VCaP (cell line): ENCODE results near the gene CLPSL1.

Experiments
- H3K27ac ChIP-seq: fragments of 450-650 bp; 2 replicates; pipeline ENCODE4 v1.5.1; 2017
- TF ChIP-seq, protein P1 (sequence below): fragments of 450-650 bp; conservative IDR thresholded peaks from 2 replicates; pipeline ENCODE4 v1.5.1; 2017; ENCODE audit warnings: mild to moderate bottlenecking, moderate library complexity

Gene CLPSL1

DNA sequence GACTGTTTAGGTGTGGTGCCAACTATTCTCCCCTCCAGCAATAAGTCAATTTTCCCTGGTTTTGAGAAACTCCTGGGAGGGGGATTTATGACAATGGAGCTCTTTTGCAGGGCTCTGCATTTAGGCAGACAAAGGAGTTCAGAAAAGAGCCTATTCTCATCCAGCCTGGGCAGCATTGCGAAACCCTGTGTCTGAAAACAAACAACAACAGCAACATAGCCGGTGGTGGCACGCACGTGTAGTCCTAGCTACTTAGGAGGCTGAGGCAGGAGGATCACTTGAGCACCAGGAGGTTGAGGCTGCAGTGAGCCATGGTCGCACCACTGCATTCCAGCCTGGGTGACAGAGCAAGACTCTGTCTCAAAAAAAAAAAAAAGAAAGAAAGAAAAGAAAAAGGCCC, 9.9 kb downstream of the CLPSL1 start:
- TF ChIP-seq, protein P1, sequence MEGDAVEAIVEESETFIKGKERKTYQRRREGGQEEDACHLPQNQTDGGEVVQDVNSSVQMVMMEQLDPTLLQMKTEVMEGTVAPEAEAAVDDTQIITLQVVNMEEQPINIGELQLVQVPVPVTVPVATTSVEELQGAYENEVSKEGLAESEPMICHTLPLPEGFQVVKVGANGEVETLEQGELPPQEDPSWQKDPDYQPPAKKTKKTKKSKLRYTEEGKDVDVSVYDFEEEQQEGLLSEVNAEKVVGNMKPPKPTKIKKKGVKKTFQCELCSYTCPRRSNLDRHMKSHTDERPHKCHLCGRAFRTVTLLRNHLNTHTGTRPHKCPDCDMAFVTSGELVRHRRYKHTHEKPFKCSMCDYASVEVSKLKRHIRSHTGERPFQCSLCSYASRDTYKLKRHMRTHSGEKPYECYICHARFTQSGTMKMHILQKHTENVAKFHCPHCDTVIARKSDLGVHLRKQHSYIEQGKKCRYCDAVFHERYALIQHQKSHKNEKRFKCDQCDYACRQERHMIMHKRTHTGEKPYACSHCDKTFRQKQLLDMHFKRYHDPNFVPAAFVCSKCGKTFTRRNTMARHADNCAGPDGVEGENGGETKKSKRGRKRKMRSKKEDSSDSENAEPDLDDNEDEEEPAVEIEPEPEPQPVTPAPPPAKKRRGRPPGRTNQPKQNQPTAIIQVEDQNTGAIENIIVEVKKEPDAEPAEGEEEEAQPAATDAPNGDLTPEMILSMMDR: no peak
- H3K27ac ChIP-seq: no peak overlapping the region

DNA sequence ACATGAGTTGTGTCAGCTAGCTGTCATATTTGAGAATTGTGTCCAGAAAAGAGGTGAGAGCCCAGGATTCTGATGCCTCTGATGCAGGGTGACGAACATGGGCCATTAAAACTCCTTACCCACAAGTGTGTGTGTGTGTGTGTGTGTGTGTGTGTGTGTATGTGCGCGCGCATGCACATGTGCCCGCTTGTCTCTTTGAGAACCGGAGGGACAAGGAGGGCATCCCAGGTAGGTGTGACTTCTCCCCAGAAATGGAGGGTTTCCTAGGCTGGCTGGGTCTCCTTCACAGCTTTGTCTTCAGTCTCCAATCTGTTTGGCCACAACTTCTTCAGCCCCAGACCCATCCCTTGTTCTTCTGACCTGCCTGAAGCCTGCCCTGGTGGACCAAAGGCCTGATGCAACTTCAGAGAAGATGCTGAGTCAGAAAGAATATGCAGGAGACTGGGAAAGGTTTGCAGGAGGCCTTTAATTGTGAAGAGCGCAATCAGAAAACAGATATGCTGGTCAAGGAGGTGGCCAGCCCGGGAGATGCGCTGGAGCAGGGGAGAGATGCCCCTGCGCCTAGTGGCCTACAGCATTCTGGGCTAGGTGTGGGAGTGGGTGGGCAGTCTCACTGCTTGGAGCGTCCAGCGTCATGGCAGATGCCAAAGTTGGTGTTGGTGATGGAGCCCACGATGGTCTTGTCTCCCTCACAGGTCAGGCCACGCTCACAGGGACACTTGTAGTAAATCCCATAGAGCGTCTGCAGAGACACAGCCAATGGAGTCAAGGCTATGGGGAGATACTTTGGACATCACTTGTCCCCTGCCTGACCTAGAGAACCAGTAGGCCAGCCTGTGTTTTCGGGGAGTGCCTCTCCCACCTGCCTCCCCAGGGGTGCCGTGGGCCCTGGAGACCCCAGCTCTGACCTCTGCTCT, 14.0 kb downstream of the CLPSL1 start:
- H3K27ac ChIP-seq: no peak overlapping the region
- TF ChIP-seq, protein P1: no peak

DNA sequence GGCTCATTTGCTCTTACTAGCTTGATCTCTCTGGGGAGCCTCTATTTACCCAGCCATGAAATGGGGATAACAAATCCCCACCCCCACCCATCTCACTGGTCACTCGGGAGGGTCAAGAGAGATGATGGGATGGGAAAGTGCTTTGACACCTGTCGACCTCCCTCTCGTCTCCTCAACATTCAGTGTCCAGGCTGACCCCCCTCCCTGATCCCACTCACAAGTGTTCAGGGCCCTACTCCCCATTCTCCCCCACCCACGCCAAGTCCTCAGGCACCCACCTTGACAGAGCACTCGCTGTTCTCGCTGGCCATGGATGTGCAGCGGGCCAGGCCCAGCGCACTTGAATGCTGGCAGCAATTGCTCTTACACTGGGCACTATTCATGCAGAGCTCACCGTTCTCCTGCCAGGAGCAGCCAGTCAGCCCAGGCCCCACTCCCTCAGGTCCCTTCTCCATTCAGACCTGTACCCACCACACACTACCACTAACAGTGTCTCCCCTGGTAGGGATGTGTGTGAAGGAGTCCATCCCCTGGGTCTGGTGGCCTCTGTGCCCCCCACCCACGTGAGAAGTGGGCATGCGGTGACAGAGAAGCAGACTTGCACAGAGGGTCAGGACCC, 14.7 kb downstream of the CLPSL1 start:
- H3K27ac ChIP-seq: no peak overlapping the region

DNA sequence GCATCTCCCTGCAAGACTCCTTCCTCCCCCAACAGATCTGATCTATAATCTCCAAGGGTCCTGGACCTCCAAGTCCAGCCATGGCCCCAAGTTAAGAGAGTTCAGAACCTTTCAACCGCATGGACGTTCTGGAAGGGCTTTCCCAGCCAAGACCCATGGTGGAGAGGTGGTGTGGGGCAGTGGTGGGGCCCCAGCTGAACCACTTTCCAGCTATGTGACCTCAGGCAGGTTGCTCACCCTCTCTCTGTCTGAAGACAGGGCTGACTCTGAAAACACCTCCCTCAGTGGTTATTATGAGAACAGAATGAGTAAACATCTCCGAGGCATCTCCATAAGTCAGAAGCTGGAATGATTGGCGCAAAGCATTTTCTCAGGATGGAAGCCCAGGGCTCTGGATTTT, 15.4 kb downstream of the CLPSL1 start:
- H3K27ac ChIP-seq: no peak overlapping the region
- TF ChIP-seq, protein P1: no peak

More for the DNA sequence above, 14.7 kb downstream of the CLPSL1 start:
- TF ChIP-seq, protein P1: no peak

DNA sequence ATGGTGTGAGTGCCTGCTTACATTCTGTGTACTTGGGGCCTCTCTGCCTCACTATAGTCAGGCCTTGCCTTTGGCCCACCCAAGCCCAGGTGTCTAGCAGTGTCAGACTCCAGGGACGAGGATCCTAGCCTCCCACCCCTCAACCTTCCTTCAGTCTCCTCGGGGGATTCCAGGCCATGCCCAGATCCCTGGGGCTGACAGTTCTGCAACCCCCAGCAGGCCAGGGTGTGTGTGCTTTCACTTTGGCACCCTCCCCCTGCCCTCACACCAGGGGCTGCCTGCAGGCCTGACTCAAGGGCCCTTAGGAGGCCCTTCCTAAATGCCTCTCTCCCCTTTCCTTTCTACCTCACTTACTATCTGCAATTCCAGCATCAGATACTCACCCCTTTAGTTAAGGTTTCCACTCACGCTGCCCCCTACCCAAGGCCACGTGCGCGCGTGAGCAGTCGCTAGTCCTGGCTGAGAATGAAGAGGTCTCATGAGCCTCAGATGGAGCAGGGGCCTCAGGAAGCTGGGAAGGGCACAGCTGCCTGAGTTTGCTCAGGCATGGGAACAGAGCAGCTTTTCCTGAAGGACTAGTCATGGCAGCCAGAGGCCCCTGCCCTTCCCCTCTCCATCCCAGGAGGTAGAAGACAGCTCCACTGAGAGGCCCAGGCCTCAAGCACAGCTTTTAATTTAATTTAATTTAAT, 17.2 kb downstream of the CLPSL1 start:
- H3K27ac ChIP-seq: no peak overlapping the region
- TF ChIP-seq, protein P1: no peak

DNA sequence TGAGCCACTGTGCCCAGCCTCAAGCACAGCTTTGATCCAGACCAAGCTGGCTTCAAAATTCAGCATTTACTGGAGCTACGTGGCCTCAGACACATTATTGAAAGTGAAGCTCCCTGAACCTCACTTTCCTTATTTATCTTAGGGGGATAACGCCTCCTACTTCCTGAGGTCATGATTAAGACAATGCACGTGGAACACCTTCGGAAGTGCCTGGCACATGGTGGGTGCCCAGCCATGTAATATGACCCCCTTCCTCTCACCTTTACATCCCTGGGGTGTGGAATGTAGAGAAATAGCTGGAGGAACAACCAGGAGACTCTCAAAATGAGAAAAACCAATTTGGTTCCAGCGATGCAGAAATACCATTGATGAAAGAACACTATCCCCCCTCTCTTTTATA, 17.9 kb downstream of the CLPSL1 start:
- TF ChIP-seq, protein P1: no peak
- H3K27ac ChIP-seq: no peak overlapping the region

DNA sequence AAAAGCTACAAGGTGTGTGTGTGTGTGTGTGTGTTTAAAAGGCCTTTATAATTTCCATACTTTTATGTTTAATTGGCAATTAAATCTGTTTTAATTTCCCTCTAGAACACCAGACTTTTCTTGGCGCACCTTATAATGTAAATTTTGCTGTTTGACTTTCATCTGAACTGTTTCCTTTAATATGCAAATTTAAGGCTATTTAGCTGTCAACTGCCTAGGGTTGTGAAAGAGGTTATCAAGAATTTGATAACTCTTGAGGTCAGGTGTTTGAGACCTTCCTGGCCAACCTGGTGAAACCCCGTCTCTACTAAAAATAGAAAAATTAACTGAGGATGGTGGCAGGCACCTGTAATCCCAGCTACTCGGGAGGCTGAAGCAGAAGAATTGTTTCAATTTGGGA, 20.3 kb downstream of the CLPSL1 start:
- H3K27ac ChIP-seq: no peak overlapping the region
- TF ChIP-seq, protein P1: no peak
